A549 (cell line): ENCODE data around the gene ZBTB14. TPM values are rescaled to one million over a fixed set of nuclear protein-coding genes. Genes with fewer than 3 reads are reported as not detected.

Experiments
- ATAC-seq, 2 experiments: fragments of 200-7000 bp in 1 of 2; fragments of >200 bp in 1 of 2; cut with Nextera tagmentation in 1 of 2; cut with Tn5 transposase in 1 of 2; 3 replicates each; pipeline versions ENCODE4 v1.8.0 to v1.9.1; 2018 to 2020; ENCODE audit warnings: mild to moderate bottlenecking in 1 of 2, moderate library complexity in 1 of 2
- CTCF ChIA-PET: fragments of 300-600 bp; sonication (Branson Sonifier 250); formaldehyde crosslinking; extraction: SDS; loops from one replicate; lab custom pipeline; 2021; ENCODE audit warnings: antibody characterized with exemption, inconsistent platforms; lab: Yijun Ruan, JAX
- POLR2A ChIA-PET: fragments of 350-600 bp; formaldehyde crosslinking; extraction: SDS; loops from one replicate; lab custom pipeline; 2021; ENCODE audit warnings: antibody characterized with exemption, inconsistent platforms; lab: Yijun Ruan, JAX
- DNase-seq, 2 experiments: peaks; one replicate each; pipeline versions ENCODE4 v3.0.0 to v3.0.0-alpha.2; 2011 to 2016; ENCODE audit warnings: low read depth in 1 of 2, low spot score in 1 of 2
- FAIRE-seq: peaks from 2 replicates; lab custom pipeline; 2011; peaks lifted over from hg19 to GRCh38; lab: Jason Lieb, UNC
- H3K27ac ChIP-seq, 2 experiments: fragments of >200 bp; sonication (Bioruptor Twin); formaldehyde crosslinking; 3 replicates each; pipeline ENCODE4 v1.5.1; 2016 to 2017
- H3K4me1 ChIP-seq: fragments of >200 bp; sonication (Bioruptor Twin); formaldehyde crosslinking; 3 replicates; pipeline ENCODE4 v1.6.1; 2016
- H3K4me2 ChIP-seq: fragments of >200 bp; sonication (Bioruptor Twin); formaldehyde crosslinking; 3 replicates; pipeline ENCODE4 v1.6.1; 2016
- H3K4me3 ChIP-seq: fragments of >200 bp; sonication (Bioruptor Twin); formaldehyde crosslinking; 3 replicates; pipeline ENCODE4 v1.5.1; 2016
- H3K9me3 ChIP-seq: fragments of >200 bp; sonication (Bioruptor Twin); formaldehyde crosslinking; 3 replicates; pipeline ENCODE4 v1.6.1; 2016
- ATOH8 ChIP-seq: fragments of 250-450 bp; sonication (Bioruptor Pico); IDR thresholded peaks from 2 replicates; pipeline ENCODE4 v1.5.0; 2020; ENCODE audit warnings: low read depth, mild to moderate bottlenecking, moderate library complexity
- BHLHE40 ChIP-seq: IDR thresholded peaks from 2 replicates; pipeline ENCODE4 v1.6.1; 2012; ENCODE audit warnings: low read depth, low read length, inconsistent platforms
- CBX2 ChIP-seq: fragments of 200-600 bp; sonication (generic); IDR thresholded peaks from 2 replicates; pipeline ENCODE4 v1.6.1; 2016; ENCODE audit warnings: low read depth, mild to moderate bottlenecking, borderline replicate concordance
- CBX8 ChIP-seq: fragments of 200-600 bp; sonication (generic); IDR thresholded peaks from 2 replicates; pipeline ENCODE4 v1.6.1; 2016
- ELK1 ChIP-seq: fragments of 150-350 bp; IDR thresholded peaks from 2 replicates; pipeline ENCODE4 v1.6.1; 2014; ENCODE audit warnings: low read depth, mild to moderate bottlenecking, low read length
- ESRRA ChIP-seq: fragments of 150-350 bp; IDR thresholded peaks from 2 replicates; pipeline ENCODE4 v1.6.1; 2014; ENCODE audit warnings: mild to moderate bottlenecking, low read length, borderline replicate concordance
- FOSB ChIP-seq: fragments of 250-450 bp; sonication (Bioruptor Pico); IDR thresholded peaks from 2 replicates; pipeline ENCODE4 v1.5.0; 2020; ENCODE audit warnings: mild to moderate bottlenecking, moderate library complexity
- FOSL2 ChIP-seq, 2 experiments: fragments of 450-650 bp in 1 of 2; fragments of >200 bp in 1 of 2; sonication (Bioruptor Twin) in 1 of 2; formaldehyde crosslinking; IDR thresholded peaks; 2 replicates each; pipeline versions ENCODE4 v1.5.0 to v1.6.1; 2016 to 2020; ENCODE audit warnings: mild to moderate bottlenecking in 1 of 2, moderate library complexity in 1 of 2
- FOXS1 ChIP-seq: fragments of 250-450 bp; sonication (Bioruptor Pico); IDR thresholded peaks from 2 replicates; pipeline ENCODE4 v1.5.0; 2020; ENCODE audit warnings: mild to moderate bottlenecking, moderate library complexity
- GATA3 ChIP-seq: IDR thresholded peaks from 2 replicates; pipeline ENCODE4 v1.6.1; 2012; ENCODE audit warnings: borderline replicate concordance
- HDAC2 ChIP-seq: fragments of 200-600 bp; sonication (generic); IDR thresholded peaks from 2 replicates; pipeline ENCODE4 v1.6.1; 2016
- HMGXB4 ChIP-seq: fragments of 250-450 bp; sonication (Bioruptor Pico); IDR thresholded peaks from 2 replicates; pipeline ENCODE4 v1.5.0; 2021; ENCODE audit warnings: mild to moderate bottlenecking, moderate library complexity, borderline replicate concordance
- JUNB ChIP-seq: fragments of >200 bp; sonication (Bioruptor Twin); formaldehyde crosslinking; IDR thresholded peaks from 2 replicates; pipeline ENCODE4 v1.6.1; 2016
- MAX ChIP-seq: IDR thresholded peaks from 2 replicates; pipeline ENCODE4 v1.6.1; 2012
- NFE2L2 ChIP-seq: fragments of 150-350 bp; conservative IDR thresholded peaks from 2 replicates; pipeline ENCODE4 v1.6.1; 2014; ENCODE audit warnings: low read length
- NPAS2 ChIP-seq: fragments of 250-450 bp; sonication (Bioruptor Pico); IDR thresholded peaks from 2 replicates; pipeline ENCODE4 v1.8.0; 2022; ENCODE audit warnings: mild to moderate bottlenecking, moderate library complexity, borderline replicate concordance
- NR3C1 ChIP-seq: fragments of >200 bp; sonication (Bioruptor Twin); formaldehyde crosslinking; IDR thresholded peaks from 3 replicates; pipeline ENCODE4 v1.6.1; 2017
- PBX3 ChIP-seq: IDR thresholded peaks from 2 replicates; pipeline ENCODE4 v1.6.1; 2012
- RAD21 ChIP-seq, 2 experiments: fragments of >200 bp in 1 of 2; sonication (Bioruptor Twin) in 1 of 2; formaldehyde crosslinking in 1 of 2; IDR thresholded peaks in 1 of 2; conservative IDR thresholded peaks in 1 of 2; 2 replicates in 1 of 2; 3 replicates in 1 of 2; pipeline ENCODE4 v1.6.1; 2012 to 2018; ENCODE audit warnings: inconsistent platforms in 1 of 2
- RARB ChIP-seq: fragments of 250-450 bp; sonication (Bioruptor Pico); IDR thresholded peaks from 2 replicates; pipeline ENCODE4 v1.8.0; 2021; ENCODE audit warnings: mild to moderate bottlenecking, moderate library complexity
- SREBF2 ChIP-seq: fragments of 450-650 bp; IDR thresholded peaks from 2 replicates; pipeline ENCODE4 v1.6.1; 2014; ENCODE audit warnings: mild to moderate bottlenecking, moderate library complexity
- TFCP2L1 ChIP-seq: fragments of 250-450 bp; sonication (Bioruptor Pico); IDR thresholded peaks from 2 replicates; pipeline ENCODE4 v1.5.0; 2021; ENCODE audit warnings: mild to moderate bottlenecking
- ZC3H11A ChIP-seq: fragments of 450-650 bp; IDR thresholded peaks from 2 replicates; pipeline ENCODE4 v1.6.1; 2014; ENCODE audit warnings: antibody characterized with exemption, mild to moderate bottlenecking
- ZNF302 ChIP-seq: fragments of 250-450 bp; sonication (Bioruptor Pico); IDR thresholded peaks from 2 replicates; pipeline ENCODE4 v1.9.0; 2021; ENCODE audit warnings: inconsistent platforms, mild to moderate bottlenecking, moderate library complexity
- ZSCAN20 ChIP-seq: fragments of 250-450 bp; sonication (Bioruptor Pico); IDR thresholded peaks from 2 replicates; pipeline ENCODE4 v1.8.0; 2022; ENCODE audit warnings: mild to moderate bottlenecking, moderate library complexity
- WGBS: methylation state at CpG from one replicate; pipeline ENCODE4 v1.1.6; 2017; ENCODE audit errors: missing lambda C conversion rate; 5-methylcytosine and 5-hydroxymethylcytosine counted together
- polyA plus RNA-seq, 4 experiments: library from polyadenylated mRNA; depleted of rRNA in 3 of 4; stranded (reverse); fragments of >200 nt; fragmentation: RNase III in 1 of 4; extraction: RNeasy Plus Mini Kit Qiagen cat#74134 plus additional on column Dnase treatment in 1 of 4; gene quantifications; 2 replicates in 3 of 4; 3 replicates in 1 of 4; pipeline ENCODE4 v1.2.3, GENCODE V29; 2011 to 2017

ZBTB14 gene
- polyA plus RNA-seq, 2 of the 4 experiments (the other 2 are of a cell fraction): 7.1 to 23.4 TPM

GRCh38 chr18:5334456-5335075 lies 39.0 kb upstream of the ZBTB14 start:
- DNase-seq (no peak), FAIRE-seq (no peak), ATAC-seq (no peak)
- Histone ChIP-seq H3K9me3 (no peaks in the 10 kb centered on the region), H3K4me1 (no peaks in the 10 kb centered on the region), H3K4me3 (no peak overlapping the region), H3K4me2 (no peak overlapping the region), H3K27ac (no peak overlapping the region)
- ChIA-PET POLR2A (no interaction called here), CTCF (interaction anchor here (0.6 kb wide), 1 partner anchor 380 kb away, joined by 3 read pairs; no protein-coding TSS in a partner anchor)
- no peak for TF ChIP-seq NR3C1
- TF ChIP-seq CBX8: no peak
- no peak for TF ChIP-seq FOXS1 (CRISPR knock-in tag)
- no peak for TF ChIP-seq NFE2L2
- no peak for TF ChIP-seq FOSL2 (IDR thresholded peaks at IDR 0.05)
- TF ChIP-seq FOSL2 (CRISPR knock-in tag; IDR thresholded peaks at IDR 0.05): no peak
- TF ChIP-seq SREBF2: no peak
- TF ChIP-seq FOSB (CRISPR knock-in tag): no peak
- TF ChIP-seq HMGXB4 (CRISPR knock-in tag): no peak
- no peak for TF ChIP-seq NPAS2 (CRISPR knock-in tag)
- 2% methylated on average over 5 of the region's 6 CpGs for WGBS

GRCh38 chr18:5318061-5318700 lies 22.7 kb upstream of the ZBTB14 start:
- TF ChIP-seq NFE2L2: no peak
- no peak for TF ChIP-seq PBX3
- FAIRE-seq (no peak), ATAC-seq (no peak), DNase-seq (no peak)
- Histone ChIP-seq H3K4me1 (no peaks in the 10 kb centered on the region), H3K4me2 (no peak overlapping the region), H3K9me3 (no peaks in the 10 kb centered on the region), H3K4me3 (no peak overlapping the region), H3K27ac (no peak overlapping the region)
- ChIA-PET POLR2A (no interaction called here), CTCF (no interaction called here)
- WGBS: 31% methylated on average over 4 of the region's 4 CpGs

- no peak for DNase-seq
- no peak overlapping the region for H3K4me2 ChIP-seq
- ATAC-seq: no peak
These were observed 21.7 kb upstream of the ZBTB14 start for GRCh38 chr18:5317186-5317585.

More at GRCh38 chr18:5317186-5317585, 21.7 kb upstream of the ZBTB14 start:
- Histone ChIP-seq H3K27ac (no peak overlapping the region), H3K4me3 (no peak overlapping the region), H3K9me3 (no peaks in the 10 kb centered on the region), H3K4me1 (no peaks in the 10 kb centered on the region)
- TF ChIP-seq MAX: no peak
- TF ChIP-seq GATA3: no peak
- TF ChIP-seq ESRRA: no peak
- no peak for TF ChIP-seq ELK1
- TF ChIP-seq RAD21 (conservative IDR thresholded peaks at IDR 0.05 in 1 of 2, IDR thresholded peaks at IDR 0.05 in 1 of 2): no peak
- no peak for TF ChIP-seq JUNB
- TF ChIP-seq ATOH8 (CRISPR knock-in tag): no peak
- TF ChIP-seq FOSL2 (IDR thresholded peaks at IDR 0.05): no peak
- TF ChIP-seq FOSL2 (CRISPR knock-in tag; IDR thresholded peaks at IDR 0.05): no peak
- no peak for TF ChIP-seq ZC3H11A
- TF ChIP-seq HDAC2: no peak
- no peak for TF ChIP-seq ZNF302
- TF ChIP-seq BHLHE40: no peak
- no peak for TF ChIP-seq RARB (CRISPR knock-in tag)
- TF ChIP-seq ZSCAN20 (CRISPR knock-in tag): no peak
- TF ChIP-seq TFCP2L1 (CRISPR knock-in tag): no peak
- no peak for TF ChIP-seq FOXS1 (CRISPR knock-in tag)
- TF ChIP-seq HMGXB4 (CRISPR knock-in tag): no peak
- no peak for TF ChIP-seq CBX2
- no peak for TF ChIP-seq NFE2L2
- TF ChIP-seq SREBF2: no peak
- CTCF ChIA-PET: no interaction called here
- no peak for FAIRE-seq
- POLR2A ChIA-PET: no interaction called here
